HG02759 (cell line): Measurements from ENCODE around the gene TEKT1.

Experiments
- ATAC-seq: cut with Tn5 transposase; IDR thresholded peaks from one replicate; pipeline ENCODE4 v1.9.1; 2021; ENCODE audit warnings: mild to moderate bottlenecking, moderate library complexity; ENCODE audit not compliant: unreplicated experiment

TEKT1 gene

DNA sequence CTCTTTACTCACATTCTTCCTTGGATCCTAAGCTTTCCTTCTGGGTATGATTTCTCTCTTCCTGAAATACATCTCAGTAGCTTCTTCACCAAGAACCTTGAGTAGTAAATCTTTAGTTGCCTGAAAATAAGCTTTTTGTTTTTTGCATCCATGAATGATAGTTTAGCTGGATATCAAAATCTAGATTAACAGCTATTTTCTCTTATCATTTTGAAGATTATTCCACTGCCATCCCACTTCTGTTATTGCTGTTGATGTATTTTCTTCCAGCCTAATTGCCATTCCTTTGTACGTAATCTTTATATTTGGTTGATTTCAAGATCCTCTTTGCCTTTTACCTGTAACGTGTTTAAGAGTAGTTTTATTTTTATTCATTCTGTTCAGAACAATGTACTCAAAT, 63.1 kb downstream of the TEKT1 start:
- no peak for ATAC-seq

DNA sequence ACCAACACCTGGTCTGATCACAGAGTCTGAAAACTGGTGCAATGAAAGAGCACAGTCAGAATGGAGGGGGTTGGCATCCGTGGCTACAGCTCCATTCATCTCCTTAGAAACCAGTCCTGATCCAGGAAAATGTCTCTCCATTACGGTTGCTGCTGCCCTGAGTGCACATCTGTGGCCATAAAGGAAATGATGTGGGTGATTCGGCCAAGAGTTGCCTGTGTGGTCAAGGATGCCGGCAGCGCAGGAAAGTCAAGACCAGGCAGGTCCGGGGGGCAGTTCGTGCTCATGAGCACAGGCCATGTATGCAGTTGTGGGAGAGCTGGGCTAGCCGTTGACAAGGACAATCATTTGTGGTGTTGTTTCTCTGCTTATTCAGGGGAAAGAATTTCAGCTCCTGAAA, 69.8 kb downstream of the TEKT1 start:
- no peak for ATAC-seq

DNA sequence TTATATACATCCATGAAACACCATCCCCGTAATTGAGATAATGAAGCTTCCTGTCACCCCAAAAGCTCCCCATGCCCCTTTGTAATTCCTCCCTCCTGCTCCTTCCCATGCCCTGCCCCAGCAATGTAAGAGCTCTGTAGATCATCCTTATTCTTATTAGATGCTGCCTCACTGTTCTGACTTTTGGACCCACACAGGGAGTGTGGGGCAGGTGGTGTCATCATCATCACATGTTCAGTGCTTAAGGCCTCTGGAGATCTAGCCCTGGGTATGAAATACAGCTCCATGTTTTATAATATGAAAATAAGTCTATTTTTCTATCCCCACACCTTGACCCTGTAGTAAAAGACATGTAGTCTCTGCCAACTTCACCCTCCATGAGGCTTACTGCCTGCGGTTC, 73.8 kb downstream of the TEKT1 start:
- no peak for ATAC-seq

DNA sequence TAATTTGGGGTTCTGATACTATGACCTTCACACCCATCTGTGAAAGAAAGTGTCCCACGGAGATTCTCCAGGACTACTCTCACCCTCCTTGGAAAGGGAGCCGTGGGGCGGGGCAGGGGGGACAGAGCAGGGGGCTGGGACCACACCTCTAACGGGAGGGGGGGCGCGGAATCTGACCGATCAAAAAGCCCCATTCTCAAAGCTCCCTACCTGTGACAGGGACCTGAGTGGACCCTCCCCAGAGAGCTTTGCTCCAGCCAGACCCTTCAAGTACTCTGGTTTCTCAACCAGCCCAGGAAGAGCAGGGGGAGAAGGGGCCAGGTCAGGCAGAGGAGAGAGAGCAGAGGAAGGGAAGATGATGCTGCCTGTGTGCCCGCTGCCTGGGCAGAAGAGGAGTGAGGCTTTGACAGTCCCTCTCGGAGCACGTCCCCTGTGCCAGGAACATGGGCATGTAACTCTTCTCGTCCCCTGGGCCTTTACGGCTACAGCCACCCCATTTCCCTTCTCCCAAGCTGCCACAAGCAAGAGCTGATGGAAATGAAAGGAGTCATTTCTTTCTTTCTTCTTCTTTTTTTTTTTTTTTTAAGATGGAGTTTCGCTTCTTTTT, 75.0 kb downstream of the TEKT1 start:
- no peak for ATAC-seq

DNA sequence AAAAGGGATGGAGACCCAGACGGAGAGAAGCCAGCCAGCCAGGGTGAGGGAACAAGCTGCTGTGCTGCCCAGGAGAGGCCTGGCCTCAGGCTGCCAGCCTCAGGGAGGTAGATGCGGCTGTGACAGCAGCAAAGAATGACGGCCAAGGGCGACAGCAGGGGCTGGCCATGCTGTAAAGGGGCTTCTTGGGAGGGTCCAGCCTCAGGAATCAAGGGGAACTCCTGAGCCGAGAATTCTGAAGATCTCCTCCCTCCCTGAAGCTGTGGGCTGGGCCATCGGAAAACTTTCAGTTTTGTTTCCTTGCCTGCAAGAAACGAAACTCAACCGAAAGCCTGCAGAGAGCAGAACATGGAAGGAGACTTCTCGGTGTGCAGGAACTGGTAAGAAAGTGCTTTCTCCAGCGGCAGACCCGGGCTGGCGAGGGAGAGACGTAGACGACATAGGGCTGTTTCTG, 75.8 kb downstream of the TEKT1 start, which contains the start of gene XAF1:
Gene XAF1, plus strand, starts transcription at position 316 of the 454 bp plus-strand sequence. Its CDS starts 33 bp downstream, at position 349.
- ATAC-seq: peak; percentile 63

DNA sequence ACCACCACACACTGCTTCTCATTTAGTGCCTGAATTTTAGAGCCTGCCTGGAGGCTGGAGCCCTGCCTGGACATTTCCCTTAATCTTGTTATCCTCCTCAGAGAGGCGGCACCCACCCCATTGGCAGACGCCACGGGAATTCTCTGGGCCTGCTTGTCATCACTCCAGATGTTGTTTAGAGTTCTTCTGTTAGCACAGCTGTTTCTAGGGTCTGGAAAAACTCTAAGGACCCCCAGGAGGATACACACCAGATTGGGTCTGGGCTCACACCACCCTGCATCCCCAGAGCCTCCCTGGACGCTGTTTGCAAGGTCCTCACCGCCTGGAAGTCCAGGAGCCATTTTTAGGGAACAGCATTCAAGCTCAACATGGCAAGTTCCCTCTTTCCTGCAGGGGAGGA, 76.2 kb downstream of the TEKT1 start:
- ATAC-seq: no peak

DNA sequence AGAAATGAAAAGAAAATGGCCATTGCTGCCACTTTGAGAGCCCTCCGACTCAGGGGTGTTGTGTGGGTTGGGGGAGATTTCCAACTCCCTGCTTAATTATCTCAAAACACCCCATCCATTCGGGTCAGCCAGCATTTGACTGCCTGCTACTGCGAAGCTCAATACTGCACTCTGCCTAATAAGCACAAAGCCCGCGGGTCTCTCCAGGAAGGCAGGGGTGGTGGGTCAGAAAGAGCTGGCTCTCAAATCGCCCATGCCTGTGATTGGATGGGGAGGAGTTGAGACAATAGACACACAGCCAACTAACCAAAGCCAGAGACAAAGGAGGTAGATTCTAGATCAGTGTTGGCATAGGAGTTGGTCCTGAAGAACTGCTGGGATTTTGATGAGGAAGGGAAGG, 78.0 kb downstream of the TEKT1 start:
- ATAC-seq: no peak

DNA sequence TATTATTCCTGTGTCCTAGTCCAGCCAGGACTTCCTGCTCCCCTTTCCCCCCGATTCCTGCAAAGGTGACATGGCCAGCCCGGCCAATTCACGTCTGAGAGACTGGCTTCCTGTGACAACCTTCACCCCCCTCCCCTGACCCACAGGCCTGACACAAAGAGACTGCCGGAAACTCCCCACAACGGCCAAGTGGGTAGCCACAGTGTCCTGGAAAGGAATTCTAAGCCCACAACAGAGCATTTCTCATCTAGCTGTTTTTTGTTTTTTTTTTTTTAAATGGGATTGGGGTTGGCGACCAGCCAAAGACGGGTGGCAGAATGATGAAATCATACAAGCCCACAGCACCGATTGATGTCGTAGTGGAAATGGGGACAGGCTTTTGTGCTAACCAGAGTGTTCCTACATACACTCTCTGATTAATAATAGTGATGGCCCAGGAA, 78.5 kb downstream of the TEKT1 start:
- no peak for ATAC-seq

DNA sequence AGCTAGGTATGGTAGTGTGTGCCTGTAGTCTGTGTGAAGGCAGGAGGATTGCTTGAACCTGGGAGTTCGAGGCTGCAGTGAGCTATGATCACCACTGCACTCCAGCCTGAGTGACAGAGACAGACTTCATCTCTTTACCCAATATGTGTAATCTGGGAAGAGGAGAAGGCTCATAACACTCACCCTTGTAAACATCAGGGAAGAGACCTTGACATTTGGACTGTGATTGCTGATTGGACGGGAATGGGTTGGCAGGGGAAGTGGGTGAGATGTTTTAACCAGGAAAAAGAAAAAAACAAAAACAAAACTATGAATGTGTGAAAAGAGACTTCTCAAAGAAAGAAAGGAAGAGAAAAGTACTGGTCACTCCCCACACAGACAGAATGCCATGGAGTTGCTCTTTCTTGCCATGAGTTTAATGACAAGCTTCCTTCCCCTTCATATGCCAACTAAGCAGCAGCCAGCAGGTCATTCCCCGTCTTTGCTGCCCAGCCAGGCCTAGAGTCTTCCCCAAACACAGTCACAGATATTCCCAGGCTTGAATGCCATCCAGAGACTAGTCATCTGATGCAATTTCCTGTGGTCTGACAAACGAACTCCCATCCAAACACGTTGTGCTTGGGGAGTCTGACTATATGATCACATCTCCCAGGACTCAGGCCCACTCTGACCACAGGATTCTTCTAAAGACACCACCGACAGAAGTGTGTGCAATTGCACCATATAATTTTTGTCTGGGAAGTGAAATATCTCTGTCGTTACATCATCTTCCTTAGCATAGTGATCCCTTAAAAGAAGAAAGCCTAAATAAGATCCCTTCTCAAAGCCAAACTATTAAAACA, 79.2 kb downstream of the TEKT1 start:
- ATAC-seq: no peak

DNA sequence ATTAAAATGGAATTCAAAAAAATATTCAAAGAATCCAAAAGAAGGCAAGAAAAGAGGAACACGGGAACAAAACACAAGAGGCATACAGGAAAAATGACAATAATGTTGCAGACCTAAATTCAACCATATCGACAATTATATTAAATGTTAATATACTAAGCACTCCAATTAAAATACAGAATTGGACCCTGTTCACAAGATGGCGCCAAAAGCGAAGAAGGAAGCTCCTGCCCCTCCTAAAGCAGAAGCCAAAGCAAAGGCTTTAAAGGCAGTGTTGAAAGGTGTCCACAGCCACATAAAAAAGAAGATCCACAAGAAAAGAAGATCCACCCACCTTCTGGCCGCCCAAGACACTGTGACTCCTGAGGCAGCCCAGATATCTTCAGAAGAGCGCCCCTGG, 82.0 kb downstream of the TEKT1 start:
- no peak for ATAC-seq

DNA sequence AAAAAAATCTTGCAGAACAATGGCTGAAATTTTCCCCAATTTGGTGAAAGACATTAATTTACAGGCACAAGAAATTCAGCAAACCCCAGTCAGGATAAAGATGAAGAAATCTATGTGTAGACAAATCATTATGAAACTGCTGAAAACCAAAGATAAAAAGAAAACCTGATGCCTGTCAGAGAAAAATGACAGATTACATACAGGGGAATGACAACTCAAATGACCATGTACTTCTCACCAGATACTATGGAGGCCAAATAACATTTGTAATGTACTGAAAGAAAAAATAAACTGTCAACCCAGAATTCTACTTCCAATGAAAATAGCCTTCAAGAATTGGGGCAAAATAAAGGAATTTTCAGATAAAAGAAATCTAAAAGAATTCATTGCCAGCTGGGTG, 82.9 kb downstream of the TEKT1 start:
- ATAC-seq: no peak
